A549 (cell line): ENCODE results near the gene DLG2.

ENCODE experiments used
- CEBPB ChIP-seq, 2 experiments: fragments of >200 bp in 1 of 2; sonication (Bioruptor Twin) in 1 of 2; formaldehyde crosslinking in 1 of 2; IDR thresholded peaks; 2 replicates each; pipeline ENCODE4 v1.6.1; 2012 to 2016
- CHD2 ChIP-seq: fragments of 150-350 bp; IDR thresholded peaks from 2 replicates; pipeline ENCODE4 v1.6.1; 2014; ENCODE audit warnings: low read length; ENCODE audit not compliant: partially characterized antibody
- CTCF ChIP-seq: fragments of >200 bp; sonication (Bioruptor Twin); formaldehyde crosslinking; IDR thresholded peaks from 3 replicates; pipeline ENCODE4 v1.5.1; 2016
- ELK1 ChIP-seq: fragments of 150-350 bp; IDR thresholded peaks from 2 replicates; pipeline ENCODE4 v1.6.1; 2014; ENCODE audit warnings: low read depth, mild to moderate bottlenecking, low read length
- EP300 ChIP-seq, 2 experiments: fragments of >200 bp; sonication (Bioruptor Twin); formaldehyde crosslinking; IDR thresholded peaks; 2 replicates in 1 of 2; 3 replicates in 1 of 2; pipeline ENCODE4 v1.6.1; 2016 to 2017
- MAFK ChIP-seq: fragments of 450-650 bp; IDR thresholded peaks from 2 replicates; pipeline ENCODE4 v1.6.1; 2014; ENCODE audit not compliant: partially characterized antibody
- MYC ChIP-seq: IDR thresholded peaks from 2 replicates; pipeline ENCODE4 v1.6.1; 2012; ENCODE audit warnings: mild to moderate bottlenecking, inconsistent platforms, low read length, improper control_type of control experiment, borderline replicate concordance
- PBX3 ChIP-seq: IDR thresholded peaks from 2 replicates; pipeline ENCODE4 v1.6.1; 2012
- POLR2A ChIP-seq: IDR thresholded peaks from 2 replicates; pipeline ENCODE4 v1.6.1; 2012; ENCODE audit warnings: mild to moderate bottlenecking, low read length
- POLR2AphosphoS2 ChIP-seq: conservative IDR thresholded peaks from 2 replicates; pipeline ENCODE4 v1.6.1; 2012; ENCODE audit warnings: low read length, improper control_type of control experiment, inconsistent platforms
- USF2 ChIP-seq: fragments of 450-650 bp; IDR thresholded peaks from 2 replicates; pipeline ENCODE4 v1.6.1; 2014; ENCODE audit warnings: antibody characterized with exemption
- TF ChIP-seq, protein P1 (sequence below): IDR thresholded peaks from 2 replicates; pipeline ENCODE4 v1.6.1; 2012
- TF ChIP-seq, protein P2 (sequence below): fragments of 200-600 bp; sonication (generic); IDR thresholded peaks from 2 replicates; pipeline ENCODE4 v1.6.1; 2016; ENCODE audit warnings: antibody characterized with exemption, mild to moderate bottlenecking, moderate library complexity

GRCh38 chr11:85318573-85318972 lies 308.6 kb downstream of the DLG2 start:
- TF ChIP-seq CTCF (no peak), CHD2 (no peak), USF2 (no peak), CEBPB (IDR thresholded peaks at IDR 0.05) (no peak), POLR2A (no peak), PBX3 (no peak), ELK1 (no peak), MAFK (no peak), EP300 (IDR thresholded peaks at IDR 0.05) (no peak), POLR2AphosphoS2 (no peak), MYC (no peak)
- TF ChIP-seq, protein P1, sequence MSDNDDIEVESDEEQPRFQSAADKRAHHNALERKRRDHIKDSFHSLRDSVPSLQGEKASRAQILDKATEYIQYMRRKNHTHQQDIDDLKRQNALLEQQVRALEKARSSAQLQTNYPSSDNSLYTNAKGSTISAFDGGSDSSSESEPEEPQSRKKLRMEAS, result no peak
- TF ChIP-seq, protein P2, sequence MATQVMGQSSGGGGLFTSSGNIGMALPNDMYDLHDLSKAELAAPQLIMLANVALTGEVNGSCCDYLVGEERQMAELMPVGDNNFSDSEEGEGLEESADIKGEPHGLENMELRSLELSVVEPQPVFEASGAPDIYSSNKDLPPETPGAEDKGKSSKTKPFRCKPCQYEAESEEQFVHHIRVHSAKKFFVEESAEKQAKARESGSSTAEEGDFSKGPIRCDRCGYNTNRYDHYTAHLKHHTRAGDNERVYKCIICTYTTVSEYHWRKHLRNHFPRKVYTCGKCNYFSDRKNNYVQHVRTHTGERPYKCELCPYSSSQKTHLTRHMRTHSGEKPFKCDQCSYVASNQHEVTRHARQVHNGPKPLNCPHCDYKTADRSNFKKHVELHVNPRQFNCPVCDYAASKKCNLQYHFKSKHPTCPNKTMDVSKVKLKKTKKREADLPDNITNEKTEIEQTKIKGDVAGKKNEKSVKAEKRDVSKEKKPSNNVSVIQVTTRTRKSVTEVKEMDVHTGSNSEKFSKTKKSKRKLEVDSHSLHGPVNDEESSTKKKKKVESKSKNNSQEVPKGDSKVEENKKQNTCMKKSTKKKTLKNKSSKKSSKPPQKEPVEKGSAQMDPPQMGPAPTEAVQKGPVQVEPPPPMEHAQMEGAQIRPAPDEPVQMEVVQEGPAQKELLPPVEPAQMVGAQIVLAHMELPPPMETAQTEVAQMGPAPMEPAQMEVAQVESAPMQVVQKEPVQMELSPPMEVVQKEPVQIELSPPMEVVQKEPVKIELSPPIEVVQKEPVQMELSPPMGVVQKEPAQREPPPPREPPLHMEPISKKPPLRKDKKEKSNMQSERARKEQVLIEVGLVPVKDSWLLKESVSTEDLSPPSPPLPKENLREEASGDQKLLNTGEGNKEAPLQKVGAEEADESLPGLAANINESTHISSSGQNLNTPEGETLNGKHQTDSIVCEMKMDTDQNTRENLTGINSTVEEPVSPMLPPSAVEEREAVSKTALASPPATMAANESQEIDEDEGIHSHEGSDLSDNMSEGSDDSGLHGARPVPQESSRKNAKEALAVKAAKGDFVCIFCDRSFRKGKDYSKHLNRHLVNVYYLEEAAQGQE, result no peak
